ENCODE results near the gene C2CD5. TPM values are rescaled to one million over a fixed set of nuclear protein-coding genes. Genes with fewer than 3 reads are reported as not detected.

The C2CD5 gene
- polyA plus RNA-seq, 1 of the 3 experiments (the other 2 are of a cell fraction): 9.2 TPM

DNA sequence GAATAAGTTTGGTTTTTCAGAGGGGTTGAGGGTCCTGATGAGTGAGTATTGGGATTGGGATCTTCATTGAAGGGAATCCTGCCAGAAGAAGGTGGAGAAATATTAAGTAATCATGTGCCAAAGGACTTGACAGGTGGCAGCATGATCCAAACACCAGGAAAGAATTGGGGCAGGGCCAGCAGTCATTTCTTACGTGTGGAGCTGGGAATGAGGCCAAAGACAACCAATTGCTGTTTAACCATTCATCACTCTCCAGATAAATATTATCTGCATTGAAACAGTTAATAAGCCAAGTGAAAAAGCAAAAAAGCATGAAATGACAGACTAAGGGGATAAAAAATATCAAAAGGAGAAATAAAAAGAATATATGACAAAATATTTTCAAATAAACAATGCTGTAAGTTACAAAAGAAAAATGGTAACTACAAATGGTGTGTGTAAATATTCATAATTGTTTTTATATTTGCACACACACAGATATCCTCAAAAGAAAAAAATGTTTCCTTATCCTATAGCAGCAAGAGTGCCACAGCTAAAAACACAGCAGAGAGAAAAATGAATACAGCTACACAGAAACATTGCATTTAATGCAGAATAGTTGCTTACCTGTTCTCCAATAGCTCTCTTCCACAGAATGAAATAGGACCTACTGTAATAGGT is 26.2 kb downstream of the C2CD5 start:
- Histone ChIP-seq H3K4me1 (ENCODE audit: control insufficient read depth in 1 of 2, insufficient read depth in 2 of 2, low read depth in 1 of 2, low read length in 1 of 2) (peaks cover 0 to 4% of the 10 kb centered on the region in 2 experiments; a peak in 3 of 4 replicates), H3F3A (replicated peaks; ENCODE audit: insufficient read depth) (peaks cover 4% of the 10 kb centered on the region), H4K20me1 (ENCODE audit: insufficient read depth) (no peaks in the 10 kb centered on the region), H3K4me3 (ENCODE audit: low read depth in 2 of 2, low read length in 1 of 2) (no peak overlapping the region), H3K36me3 (replicated peaks in 1 of 2; ENCODE audit: control insufficient read depth in 1 of 2, insufficient read depth in 2 of 2, low read length in 1 of 2) (peaks cover 36 to 41% of the 10 kb centered on the region in 2 experiments), H3K4me2 (no peak overlapping the region), H3K27ac (ENCODE audit: low read depth in 2 of 2, low read length in 1 of 2) (no peak overlapping the region), H3K27me3 (ENCODE audit: insufficient read depth) (no peaks in the 10 kb centered on the region), H3K79me2 (ENCODE audit: insufficient read depth) (no peaks in the 10 kb centered on the region), H3K9me2 (no peaks in the 10 kb centered on the region), H3K9ac (no peak overlapping the region), H2AFZ (ENCODE audit: low read depth) (no peak overlapping the region), H3K9me3 (no peaks in the 10 kb centered on the region)
- ChIA-PET CTCF (interaction anchor here (1.6 to 2.1 kb wide), 2 partner anchors 11 to 27 kb away, joined by 4 to 9 read pairs; partner anchors contain the start of gene C2CD5), POLR2A (no interaction called here)
- WGBS (ENCODE audit: low lambda C conversion rate): 52% methylated on average over 1 of the region's 1 CpG
- TF ChIP-seq, protein P1, sequence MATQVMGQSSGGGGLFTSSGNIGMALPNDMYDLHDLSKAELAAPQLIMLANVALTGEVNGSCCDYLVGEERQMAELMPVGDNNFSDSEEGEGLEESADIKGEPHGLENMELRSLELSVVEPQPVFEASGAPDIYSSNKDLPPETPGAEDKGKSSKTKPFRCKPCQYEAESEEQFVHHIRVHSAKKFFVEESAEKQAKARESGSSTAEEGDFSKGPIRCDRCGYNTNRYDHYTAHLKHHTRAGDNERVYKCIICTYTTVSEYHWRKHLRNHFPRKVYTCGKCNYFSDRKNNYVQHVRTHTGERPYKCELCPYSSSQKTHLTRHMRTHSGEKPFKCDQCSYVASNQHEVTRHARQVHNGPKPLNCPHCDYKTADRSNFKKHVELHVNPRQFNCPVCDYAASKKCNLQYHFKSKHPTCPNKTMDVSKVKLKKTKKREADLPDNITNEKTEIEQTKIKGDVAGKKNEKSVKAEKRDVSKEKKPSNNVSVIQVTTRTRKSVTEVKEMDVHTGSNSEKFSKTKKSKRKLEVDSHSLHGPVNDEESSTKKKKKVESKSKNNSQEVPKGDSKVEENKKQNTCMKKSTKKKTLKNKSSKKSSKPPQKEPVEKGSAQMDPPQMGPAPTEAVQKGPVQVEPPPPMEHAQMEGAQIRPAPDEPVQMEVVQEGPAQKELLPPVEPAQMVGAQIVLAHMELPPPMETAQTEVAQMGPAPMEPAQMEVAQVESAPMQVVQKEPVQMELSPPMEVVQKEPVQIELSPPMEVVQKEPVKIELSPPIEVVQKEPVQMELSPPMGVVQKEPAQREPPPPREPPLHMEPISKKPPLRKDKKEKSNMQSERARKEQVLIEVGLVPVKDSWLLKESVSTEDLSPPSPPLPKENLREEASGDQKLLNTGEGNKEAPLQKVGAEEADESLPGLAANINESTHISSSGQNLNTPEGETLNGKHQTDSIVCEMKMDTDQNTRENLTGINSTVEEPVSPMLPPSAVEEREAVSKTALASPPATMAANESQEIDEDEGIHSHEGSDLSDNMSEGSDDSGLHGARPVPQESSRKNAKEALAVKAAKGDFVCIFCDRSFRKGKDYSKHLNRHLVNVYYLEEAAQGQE (IDR thresholded peaks at IDR 0.05; ENCODE audit: low read depth, low read length): no peak
- no peak for TF ChIP-seq POLR2AphosphoS5 (IDR thresholded peaks at IDR 0.05; ENCODE audit: low read depth, low read length)
- TF ChIP-seq GABPA (IDR thresholded peaks at IDR 0.05; ENCODE audit: low read depth): no peak
- no peak for TF ChIP-seq CHD2 (IDR thresholded peaks at IDR 0.05; ENCODE audit: low read length, partially characterized antibody)
- no peak for TF ChIP-seq FOXJ3 (CRISPR knock-in tag; IDR thresholded peaks at IDR 0.05)
- no peak for TF ChIP-seq FOXM1 (IDR thresholded peaks at IDR 0.05; ENCODE audit: low read depth)
- no peak for TF ChIP-seq FOSL2 (IDR thresholded peaks at IDR 0.05; ENCODE audit: borderline replicate concordance, low read depth)
- no peak for DNase-seq

DNA sequence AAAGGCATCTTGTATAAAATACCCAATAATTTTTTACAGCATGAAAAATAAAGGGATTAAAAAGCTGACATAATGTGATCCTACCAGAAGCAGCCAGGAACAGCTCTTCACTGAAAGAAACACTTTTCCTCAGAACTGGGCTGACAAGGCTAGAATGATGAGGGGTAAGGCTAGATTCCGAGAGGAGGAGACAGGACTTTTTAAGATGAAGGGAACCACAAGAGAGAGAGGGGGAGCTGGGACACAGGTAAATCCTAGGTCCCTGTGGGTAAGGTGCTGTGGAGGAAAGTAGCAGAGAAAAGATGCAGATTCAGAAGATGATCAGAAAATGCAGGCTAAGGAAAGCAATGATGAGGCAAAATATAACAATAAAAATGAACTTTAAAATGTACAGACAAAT is 29.5 kb downstream of the C2CD5 start:
- WGBS (ENCODE audit: low lambda C conversion rate): 80% methylated on average over 1 of the region's 1 CpG
- Histone ChIP-seq H3K79me2 (ENCODE audit: insufficient read depth) (no peaks in the 10 kb centered on the region), H3K4me2 (no peak overlapping the region), H3K4me3 (ENCODE audit: low read depth in 2 of 2, low read length in 1 of 2) (no peak overlapping the region), H3K36me3 (replicated peaks in 1 of 2; ENCODE audit: control insufficient read depth in 1 of 2, insufficient read depth in 2 of 2, low read length in 1 of 2) (peaks cover 39 to 45% of the 10 kb centered on the region in 2 experiments), H3K27ac (ENCODE audit: low read depth in 2 of 2, low read length in 1 of 2) (no peak overlapping the region), H3F3A (replicated peaks; ENCODE audit: insufficient read depth) (peaks cover 4% of the 10 kb centered on the region), H2AFZ (ENCODE audit: low read depth) (no peak overlapping the region), H3K27me3 (ENCODE audit: insufficient read depth) (no peaks in the 10 kb centered on the region), H3K9me3 (no peaks in the 10 kb centered on the region), H3K4me1 (ENCODE audit: control insufficient read depth in 1 of 2, insufficient read depth in 2 of 2, low read depth in 1 of 2, low read length in 1 of 2) (peaks cover 0 to 4% of the 10 kb centered on the region in 2 experiments; a peak in 2 of 4 replicates), H3K9ac (no peak overlapping the region), H3K9me2 (no peaks in the 10 kb centered on the region), H4K20me1 (ENCODE audit: insufficient read depth) (no peaks in the 10 kb centered on the region)
- ChIA-PET POLR2A (no interaction called here), CTCF (no interaction called here)
- no peak for DNase-seq
- no peak for TF ChIP-seq TCF12 (IDR thresholded peaks at IDR 0.05)
- no peak for TF ChIP-seq RFX5 (IDR thresholded peaks at IDR 0.05; ENCODE audit: low read length)
- no peak for TF ChIP-seq YY1 (IDR thresholded peaks at IDR 0.05; ENCODE audit: low read depth)
- TF ChIP-seq, protein P2, sequence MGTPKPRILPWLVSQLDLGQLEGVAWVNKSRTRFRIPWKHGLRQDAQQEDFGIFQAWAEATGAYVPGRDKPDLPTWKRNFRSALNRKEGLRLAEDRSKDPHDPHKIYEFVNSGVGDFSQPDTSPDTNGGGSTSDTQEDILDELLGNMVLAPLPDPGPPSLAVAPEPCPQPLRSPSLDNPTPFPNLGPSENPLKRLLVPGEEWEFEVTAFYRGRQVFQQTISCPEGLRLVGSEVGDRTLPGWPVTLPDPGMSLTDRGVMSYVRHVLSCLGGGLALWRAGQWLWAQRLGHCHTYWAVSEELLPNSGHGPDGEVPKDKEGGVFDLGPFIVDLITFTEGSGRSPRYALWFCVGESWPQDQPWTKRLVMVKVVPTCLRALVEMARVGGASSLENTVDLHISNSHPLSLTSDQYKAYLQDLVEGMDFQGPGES (IDR thresholded peaks at IDR 0.05; ENCODE audit: low read depth, low read length): no peak
- no peak for TF ChIP-seq FOXM1 (IDR thresholded peaks at IDR 0.05; ENCODE audit: low read depth)
- TF ChIP-seq TEAD4 (IDR thresholded peaks at IDR 0.05; ENCODE audit: borderline replicate concordance, insufficient read depth): no peak
- TF ChIP-seq, protein P3, sequence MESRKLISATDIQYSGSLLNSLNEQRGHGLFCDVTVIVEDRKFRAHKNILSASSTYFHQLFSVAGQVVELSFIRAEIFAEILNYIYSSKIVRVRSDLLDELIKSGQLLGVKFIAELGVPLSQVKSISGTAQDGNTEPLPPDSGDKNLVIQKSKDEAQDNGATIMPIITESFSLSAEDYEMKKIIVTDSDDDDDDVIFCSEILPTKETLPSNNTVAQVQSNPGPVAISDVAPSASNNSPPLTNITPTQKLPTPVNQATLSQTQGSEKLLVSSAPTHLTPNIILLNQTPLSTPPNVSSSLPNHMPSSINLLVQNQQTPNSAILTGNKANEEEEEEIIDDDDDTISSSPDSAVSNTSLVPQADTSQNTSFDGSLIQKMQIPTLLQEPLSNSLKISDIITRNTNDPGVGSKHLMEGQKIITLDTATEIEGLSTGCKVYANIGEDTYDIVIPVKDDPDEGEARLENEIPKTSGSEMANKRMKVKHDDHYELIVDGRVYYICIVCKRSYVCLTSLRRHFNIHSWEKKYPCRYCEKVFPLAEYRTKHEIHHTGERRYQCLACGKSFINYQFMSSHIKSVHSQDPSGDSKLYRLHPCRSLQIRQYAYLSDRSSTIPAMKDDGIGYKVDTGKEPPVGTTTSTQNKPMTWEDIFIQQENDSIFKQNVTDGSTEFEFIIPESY (IDR thresholded peaks at IDR 0.05; ENCODE audit: borderline replicate concordance, low read depth): no peak
- TF ChIP-seq NRF1 (IDR thresholded peaks at IDR 0.05; ENCODE audit: low read depth, low read length): no peak
- no peak for TF ChIP-seq JUND (IDR thresholded peaks at IDR 0.05)
- TF ChIP-seq, protein P4, sequence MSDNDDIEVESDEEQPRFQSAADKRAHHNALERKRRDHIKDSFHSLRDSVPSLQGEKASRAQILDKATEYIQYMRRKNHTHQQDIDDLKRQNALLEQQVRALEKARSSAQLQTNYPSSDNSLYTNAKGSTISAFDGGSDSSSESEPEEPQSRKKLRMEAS (IDR thresholded peaks at IDR 0.05; ENCODE audit: low read depth): no peak
- TF ChIP-seq GABPA (IDR thresholded peaks at IDR 0.05; ENCODE audit: low read depth): no peak
- TF ChIP-seq EZH2phosphoT487 (IDR thresholded peaks at IDR 0.05; ENCODE audit: borderline replicate concordance, low read depth): no peak
- no peak for TF ChIP-seq CHD2 (IDR thresholded peaks at IDR 0.05; ENCODE audit: low read length, partially characterized antibody)
- no peak for TF ChIP-seq EP300 (IDR thresholded peaks at IDR 0.05; ENCODE audit: borderline replicate concordance in 1 of 2, low read depth in 1 of 2, low read length in 1 of 2)
- TF ChIP-seq FOSL2 (IDR thresholded peaks at IDR 0.05; ENCODE audit: borderline replicate concordance, low read depth): no peak
- TF ChIP-seq, protein P5, sequence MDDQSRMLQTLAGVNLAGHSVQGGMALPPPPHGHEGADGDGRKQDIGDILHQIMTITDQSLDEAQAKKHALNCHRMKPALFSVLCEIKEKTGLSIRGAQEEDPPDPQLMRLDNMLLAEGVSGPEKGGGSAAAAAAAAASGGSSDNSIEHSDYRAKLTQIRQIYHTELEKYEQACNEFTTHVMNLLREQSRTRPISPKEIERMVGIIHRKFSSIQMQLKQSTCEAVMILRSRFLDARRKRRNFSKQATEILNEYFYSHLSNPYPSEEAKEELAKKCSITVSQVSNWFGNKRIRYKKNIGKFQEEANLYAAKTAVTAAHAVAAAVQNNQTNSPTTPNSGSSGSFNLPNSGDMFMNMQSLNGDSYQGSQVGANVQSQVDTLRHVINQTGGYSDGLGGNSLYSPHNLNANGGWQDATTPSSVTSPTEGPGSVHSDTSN (IDR thresholded peaks at IDR 0.05): no peak

Data from SK-N-SH (cell line).